GM21717 (cell line): ENCODE results near the gene ATG16L1.
"Not testable (repeated sequence)": the region's sequence is repeated elsewhere in the genome, so short reads cannot be mapped to it uniquely, and the experiment has no call there.

Source experiments
- ATAC-seq: cut with Tn5 transposase; IDR thresholded peaks from one replicate; pipeline ENCODE4 v1.9.1; 2021; ENCODE audit warnings: mild to moderate bottlenecking, moderate library complexity; ENCODE audit not compliant: unreplicated experiment

ATG16L1 gene

DNA sequence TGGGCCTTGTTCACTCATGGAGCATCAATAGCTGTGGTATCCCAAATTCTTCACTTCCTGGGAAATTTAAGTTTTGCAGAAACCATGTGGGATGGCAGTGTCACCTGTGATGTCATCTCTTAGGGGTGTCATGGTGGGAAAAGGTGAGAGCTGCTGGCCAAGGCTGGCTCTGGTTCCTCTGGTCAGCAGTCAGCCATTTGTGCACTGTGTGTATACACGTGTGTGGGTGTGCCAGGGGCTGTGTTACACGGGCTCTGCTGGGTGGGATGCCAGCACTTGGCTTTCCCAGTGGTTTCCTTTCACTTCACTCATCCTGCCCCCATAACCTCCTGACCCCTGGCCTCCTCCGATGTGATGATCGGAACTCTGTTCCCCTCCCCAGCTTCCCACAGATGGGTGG is 77.4 kb downstream of the ATG16L1 start:
- no peak for ATAC-seq

DNA sequence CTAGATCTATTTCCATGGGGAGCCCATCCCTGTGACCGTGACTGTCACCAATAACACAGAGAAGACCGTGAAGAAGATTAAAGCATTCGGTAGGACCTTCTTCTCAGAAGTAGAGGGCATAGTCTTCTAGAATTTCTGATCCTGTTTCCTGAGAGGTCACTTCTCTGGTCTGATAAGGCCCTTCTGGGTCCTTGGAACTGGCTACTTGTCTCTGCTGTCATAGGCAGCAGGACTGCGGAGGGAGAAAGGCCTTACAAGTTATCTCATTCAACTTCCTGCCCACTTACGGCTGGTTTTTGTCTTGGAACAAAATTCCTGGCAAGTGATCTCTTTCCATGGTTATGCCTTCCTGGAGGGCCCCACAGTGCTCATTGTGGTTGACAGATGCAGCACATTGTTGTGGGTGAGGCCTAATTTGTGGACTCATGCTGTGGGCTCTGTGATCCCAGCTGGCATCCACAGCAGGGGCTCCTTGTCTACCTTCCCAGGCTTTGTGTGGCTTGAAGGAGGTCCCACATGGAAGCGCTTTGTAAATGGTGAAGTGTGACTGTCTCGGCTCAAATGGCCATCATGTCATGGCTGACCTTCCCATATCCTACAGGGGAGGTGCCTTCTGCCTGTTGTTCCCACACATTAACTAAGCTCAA is 78.1 kb downstream of the ATG16L1 start:
- ATAC-seq: no peak

DNA sequence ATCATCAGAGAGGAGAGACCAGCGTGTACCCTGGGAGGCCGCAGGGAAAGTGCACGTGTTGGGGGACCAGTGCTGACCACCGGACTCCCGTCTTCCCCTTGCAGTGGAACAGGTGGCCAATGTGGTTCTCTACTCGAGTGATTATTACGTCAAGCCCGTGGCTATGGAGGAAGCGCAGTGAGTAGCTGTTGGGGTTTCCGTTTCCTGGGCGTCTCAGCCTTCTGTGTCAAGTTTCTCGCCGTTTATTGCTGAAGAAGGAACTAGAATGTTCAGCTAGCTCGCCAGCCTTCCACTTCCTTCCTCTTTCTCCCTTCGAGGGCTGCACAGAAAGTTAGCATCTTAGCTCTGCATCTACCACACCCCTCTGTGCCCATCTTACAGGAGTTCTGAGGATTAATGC is 80.1 kb downstream of the ATG16L1 start:
- peak; percentile 88 for ATAC-seq

DNA sequence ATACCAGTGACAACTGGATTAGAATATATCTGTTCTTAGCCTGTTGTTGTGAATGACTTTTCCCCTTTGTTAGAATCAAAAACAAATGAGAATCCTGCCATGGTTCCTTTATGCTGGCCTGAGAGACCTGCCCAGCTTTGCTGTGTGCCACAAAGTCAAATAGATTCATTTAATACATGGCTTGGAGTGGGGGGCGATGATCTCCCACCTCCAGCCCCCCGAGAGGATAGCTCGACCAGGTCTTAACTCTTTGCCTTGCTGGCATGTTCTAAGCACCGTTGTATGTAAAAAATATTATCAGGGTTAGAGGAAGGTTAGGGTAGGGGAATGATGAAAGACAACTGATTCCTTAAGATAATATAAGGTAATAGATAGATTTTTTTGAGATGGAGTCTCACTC is 80.7 kb downstream of the ATG16L1 start:
- no peak for ATAC-seq

DNA sequence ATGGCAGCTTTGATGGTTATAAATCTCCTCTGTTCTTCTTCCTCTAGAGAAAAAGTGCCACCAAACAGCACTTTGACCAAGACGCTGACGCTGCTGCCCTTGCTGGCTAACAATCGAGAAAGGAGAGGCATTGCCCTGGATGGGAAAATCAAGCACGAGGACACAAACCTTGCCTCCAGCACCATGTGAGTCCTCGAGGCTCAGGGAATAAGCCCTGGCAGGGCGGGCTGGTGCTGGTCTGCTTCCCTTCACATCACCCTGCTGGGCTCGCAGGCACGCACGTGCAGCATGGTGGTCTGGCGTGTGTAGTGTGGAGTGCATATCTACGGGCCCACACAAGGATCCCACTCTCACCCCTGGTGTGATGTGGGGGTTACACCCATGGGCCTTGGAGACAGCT is 83.4 kb downstream of the ATG16L1 start:
- ATAC-seq: no peak

DNA sequence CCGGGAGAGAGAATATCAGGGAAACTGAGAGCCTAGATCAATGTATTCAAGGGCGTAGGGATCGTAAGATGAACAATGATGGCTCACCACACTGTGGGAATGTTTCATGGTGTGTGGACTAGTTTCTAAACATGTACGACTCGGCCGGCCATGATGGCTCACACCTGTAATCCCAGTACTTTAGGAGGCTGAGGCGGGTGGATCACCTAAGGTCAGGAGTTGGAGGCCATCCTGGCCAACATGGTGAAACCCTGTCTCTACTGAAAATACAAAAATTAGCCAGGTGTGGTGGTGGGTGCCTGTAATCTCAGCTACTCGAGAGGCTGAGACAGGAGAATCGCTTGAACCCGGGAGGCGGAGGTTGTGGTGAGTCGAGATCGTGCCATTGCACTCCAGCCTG is 84.6 kb downstream of the ATG16L1 start:
- not testable (repeated sequence) for ATAC-seq

DNA sequence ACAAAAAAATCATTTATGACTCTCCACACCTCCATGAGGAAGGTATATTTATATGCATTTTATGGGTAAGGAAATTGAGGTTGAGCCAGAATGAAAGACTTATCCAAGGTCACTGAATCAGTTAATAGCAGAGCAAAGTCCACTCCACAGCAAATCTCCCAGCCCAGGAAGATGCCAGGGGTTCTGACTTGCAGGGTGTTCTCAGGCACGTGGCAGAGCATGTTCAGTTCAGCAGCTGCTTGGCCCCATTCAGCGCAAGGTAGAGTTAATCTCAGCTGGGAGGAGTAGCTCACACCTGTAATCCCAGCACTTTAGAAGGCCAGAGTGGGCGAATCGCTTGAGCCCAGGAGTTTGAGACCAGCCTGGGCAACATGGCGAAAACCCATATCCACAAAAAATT is 85.1 kb downstream of the ATG16L1 start:
- ATAC-seq: no peak

DNA sequence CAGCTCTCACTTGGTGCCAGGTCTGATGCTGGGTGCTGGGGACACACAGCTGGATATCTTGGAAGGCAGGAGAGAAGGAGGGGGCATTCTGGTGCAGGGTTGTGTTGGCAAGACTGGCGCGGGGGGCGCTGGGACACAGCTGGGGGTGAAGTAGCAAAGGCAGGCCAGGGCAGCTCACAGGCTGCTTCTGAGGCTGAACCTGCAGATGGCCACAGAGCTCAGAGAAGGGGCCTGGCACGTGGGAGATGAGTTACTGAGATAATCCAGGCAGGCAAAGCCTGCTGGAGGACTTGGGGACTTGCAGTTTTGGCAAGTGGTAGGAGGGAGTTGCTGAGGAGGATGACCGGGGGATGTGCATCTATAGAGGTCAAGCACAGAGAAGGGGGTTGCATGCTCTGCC is 86.6 kb downstream of the ATG16L1 start:
- no peak for ATAC-seq

DNA sequence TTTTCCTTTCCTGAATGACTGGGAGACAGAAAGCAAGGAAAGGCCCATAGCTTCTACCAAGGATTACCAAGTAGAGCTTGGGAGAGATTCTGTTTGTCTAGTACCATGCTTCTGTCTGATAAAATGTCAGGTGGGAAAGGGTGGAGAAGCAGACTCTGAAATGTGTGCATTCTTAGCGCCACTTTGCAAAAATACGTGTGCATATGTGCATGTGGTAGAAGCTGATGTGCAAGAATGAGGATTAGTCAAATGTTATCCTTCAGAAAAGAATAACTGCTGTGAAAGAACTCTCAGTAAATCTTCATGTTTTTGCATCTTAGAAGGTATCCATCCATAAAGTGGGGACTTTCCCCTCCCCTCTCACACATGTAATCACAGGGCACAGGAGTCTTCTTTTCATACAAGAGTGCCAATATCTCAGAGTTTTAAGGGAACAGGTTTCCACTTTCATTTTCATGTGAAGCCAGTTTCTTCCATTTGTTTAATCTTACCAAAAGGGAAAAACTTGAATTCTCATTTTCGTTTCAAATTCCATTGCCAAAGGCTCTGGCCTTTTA is 87.4 kb downstream of the ATG16L1 start:
- ATAC-seq: no peak

DNA sequence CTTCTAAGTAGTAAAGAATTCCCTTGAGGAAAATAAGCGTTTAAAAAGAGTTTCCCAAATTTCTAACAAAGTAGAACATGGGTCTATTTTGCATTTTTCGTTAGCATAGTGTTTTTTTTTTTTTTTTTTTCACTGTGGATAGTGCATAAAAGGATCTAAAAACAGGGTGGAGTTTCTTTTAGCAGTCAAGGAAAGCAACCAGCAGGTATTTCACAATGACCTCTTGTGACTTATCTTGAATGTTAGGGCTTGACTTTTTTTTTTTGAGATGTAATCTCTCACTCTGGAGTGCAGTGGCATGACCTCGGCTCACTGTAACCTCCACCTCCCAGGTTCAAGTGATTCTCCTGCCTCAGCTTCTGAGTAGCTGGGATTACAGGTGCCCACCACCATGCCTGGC is 88.0 kb downstream of the ATG16L1 start:
- no peak for ATAC-seq

DNA sequence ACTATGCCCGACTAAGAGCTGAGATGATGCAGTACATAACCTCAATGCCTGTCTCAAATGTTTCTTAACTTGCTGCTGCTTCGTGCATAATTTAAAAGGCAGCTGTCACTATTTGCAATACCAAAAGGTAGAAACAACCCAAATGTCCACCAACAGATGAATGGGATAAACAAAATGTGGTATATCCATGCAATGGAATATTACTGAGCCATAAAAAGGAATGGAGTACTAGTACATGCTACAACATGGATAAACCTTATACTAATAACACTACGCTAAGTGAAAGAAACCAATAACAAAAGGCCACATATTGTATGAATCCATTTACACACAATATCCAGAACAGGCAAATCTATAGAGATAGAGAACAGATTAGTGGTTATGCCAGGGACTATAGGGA is 89.8 kb downstream of the ATG16L1 start:
- no peak for ATAC-seq

DNA sequence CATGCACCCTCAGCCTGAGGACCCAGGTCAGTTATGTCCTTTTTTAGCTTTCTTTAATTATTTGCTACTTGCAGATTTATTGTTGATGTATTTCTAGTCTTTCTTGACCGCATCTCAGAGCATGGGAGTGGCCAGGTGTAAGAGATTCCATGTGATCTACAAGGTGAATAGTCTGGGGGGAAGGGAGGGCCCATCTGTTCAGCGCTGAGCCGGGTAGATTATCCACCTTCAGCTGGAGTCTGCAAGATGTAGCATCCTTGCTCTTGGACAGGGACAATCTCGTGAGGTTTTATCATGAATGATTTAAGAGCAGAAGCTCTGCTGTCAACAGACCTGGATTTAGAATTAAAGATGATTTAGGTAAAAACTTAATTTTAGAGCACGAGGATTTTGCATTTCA is 90.8 kb downstream of the ATG16L1 start:
- ATAC-seq: no peak

DNA sequence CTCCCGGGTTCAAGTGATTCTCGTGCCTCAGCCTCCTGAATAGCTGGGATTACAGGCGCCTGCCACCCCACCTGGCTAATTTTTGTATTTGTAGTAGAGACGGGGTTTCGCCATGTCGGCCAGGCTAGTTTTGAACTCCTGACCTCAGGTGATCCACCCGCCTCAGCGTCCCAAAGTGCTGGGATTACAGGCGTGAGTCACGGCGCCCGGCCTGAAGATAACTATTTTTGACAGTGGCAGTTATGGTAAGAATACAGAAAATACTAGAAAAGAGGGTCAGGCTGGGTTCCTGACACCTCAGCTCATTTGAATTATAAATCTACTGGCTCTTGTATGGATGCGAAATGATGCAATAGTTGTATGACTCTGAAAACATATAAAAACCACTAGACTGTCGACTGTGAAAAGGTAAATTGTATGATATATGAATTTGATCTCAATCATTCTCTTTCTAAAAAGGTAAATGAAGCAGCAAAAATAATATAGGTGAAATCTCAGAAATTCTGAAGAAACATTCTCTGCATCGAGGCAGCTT is 91.8 kb downstream of the ATG16L1 start:
- no peak for ATAC-seq
